GM13977 (cell line): ENCODE measurements around the gene ATF7IP.

ENCODE experiments used
- DNase-seq: peaks from one replicate; pipeline ENCODE4 v3.0.0; 2012; ENCODE audit warnings: low spot score
- CTCF ChIP-seq: IDR thresholded peaks from 2 replicates; pipeline ENCODE4 v1.5.1; 2012; ENCODE audit warnings: mild to moderate bottlenecking, control low read depth; ENCODE audit not compliant: insufficient read depth; ENCODE audit errors: extremely low read depth, missing control alignments
- in situ Hi-C: fragments of 300-500 bp; cut with MboI; formaldehyde crosslinking; loops from one replicate; pipeline ENCODE4 v1.12.0; 2022; ENCODE audit warnings: low sequenced_read_pairs, low pct_unique_long_range_greater_than_20kb, mixed read lengths, inconsistent platforms; ENCODE audit not compliant: unreplicated experiment

Gene ATF7IP

GRCh38 chr12:14373217-14373616 lies 7.7 kb downstream of the ATF7IP start:
- TF ChIP-seq CTCF, result no peak
- in situ Hi-C loops, result no loop called here
- no peak for DNase-seq

DNA sequence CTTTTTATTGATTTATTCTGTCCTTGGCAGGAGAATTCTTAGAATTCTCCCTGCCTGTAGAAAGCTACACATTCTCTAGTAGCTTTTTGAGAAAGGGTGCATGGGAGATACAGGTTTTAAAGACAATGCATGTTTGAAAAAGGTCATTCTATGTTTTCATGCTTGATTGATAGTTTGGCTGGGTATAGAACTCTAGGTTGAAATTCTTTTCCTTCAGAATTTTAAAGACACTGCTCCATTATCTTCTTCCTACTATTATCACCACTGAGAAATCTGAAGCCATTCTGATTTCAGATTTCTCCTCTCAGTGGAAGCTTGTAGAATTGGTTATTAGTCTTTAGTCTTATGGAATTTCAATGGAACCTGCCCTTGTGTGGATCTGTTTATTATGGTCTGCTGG lies 14.0 kb downstream of the ATF7IP start:
- no peak for TF ChIP-seq CTCF
- in situ Hi-C loops, result no loop called here
- DNase-seq, result no peak

DNA sequence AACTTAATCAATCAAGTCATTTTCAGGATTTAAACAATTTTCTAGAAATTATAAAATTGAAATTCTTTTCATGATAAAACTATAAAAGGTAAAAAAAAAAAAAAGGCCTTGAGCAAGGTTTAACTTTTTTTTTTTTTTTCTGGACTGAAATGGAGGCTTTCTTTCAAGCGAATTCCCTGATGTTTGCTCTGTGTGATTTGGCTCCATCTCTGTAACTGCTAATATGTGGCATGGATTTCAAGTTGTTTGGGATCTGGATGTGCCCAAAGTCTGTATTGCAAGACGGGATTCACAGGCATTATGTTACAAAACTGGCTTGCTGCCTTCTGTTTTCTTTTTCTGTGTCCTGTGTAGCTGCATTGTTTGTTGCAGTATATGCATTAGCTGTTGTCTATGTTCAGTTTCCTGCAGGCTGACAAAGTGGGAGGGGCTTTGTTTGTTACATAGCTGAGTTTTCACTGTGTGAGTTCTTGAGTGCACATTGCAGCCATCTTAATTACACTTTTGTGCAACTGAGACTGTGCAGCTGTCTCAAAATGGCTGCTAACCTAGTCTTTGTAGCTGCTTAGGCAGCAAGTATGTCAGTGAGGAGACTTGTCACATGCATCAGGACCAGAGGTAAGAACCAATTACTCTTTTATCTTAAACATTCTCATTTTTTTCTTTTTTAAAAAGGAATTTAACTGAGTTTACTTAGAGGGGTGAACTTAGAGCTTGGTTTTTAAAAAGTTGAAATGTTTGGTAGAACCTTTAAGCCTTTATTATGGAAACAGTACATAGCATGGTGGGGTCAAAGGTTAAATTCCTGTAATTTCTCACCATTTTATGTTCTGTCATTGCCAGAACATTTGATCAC lies 19.5 kb downstream of the ATF7IP start:
- no peak for TF ChIP-seq CTCF
- in situ Hi-C loops, result no loop called here
- DNase-seq, result peak; percentile 65

- in situ Hi-C loops, result no loop called here
- DNase-seq, result no peak
- TF ChIP-seq CTCF, result no peak
Observed at GRCh38 chr12:14387219-14387871, 21.9 kb downstream of the ATF7IP start.

GRCh38 chr12:14390449-14390848 lies 25.0 kb downstream of the ATF7IP start:
- in situ Hi-C loops, result no loop called here
- TF ChIP-seq CTCF, result no peak
- DNase-seq, result no peak

DNA sequence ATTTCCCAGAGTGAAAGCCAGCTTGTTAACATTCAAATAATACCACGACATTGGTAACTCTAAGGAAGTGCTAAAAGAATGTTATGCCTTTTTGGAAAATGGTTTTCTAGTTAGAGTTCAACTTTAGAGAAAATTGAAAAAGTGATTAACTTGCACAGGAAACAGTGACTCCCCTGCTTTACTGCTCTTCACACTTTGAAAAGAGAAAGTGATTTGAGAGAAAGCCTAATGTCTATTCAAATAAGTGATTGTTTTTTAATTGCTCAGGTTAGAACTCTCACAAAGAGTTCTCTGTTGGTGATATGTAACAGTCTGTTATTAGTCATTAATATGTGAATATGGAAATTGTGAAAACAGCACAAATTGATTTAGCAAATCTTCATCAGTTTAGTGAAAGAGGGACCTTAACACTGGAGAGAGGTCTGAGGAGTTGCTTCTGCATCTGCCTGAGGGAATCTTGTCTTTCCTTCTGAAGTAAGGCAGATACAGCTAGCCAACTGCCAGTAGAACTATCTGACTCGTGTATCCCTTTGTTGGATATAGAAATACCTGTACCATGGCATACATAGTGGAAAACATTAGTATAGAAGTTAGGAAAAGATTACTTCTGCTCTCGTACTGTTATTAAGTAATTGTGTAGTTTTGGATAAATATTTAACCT lies 25.5 kb downstream of the ATF7IP start:
- no peak for TF ChIP-seq CTCF
- in situ Hi-C loops, result no loop called here
- DNase-seq, result no peak
